Peyer's patch (tissue), 4 donors: ENCODE results near the gene IGF2R.

Experiments
- POLR2A ChIP-seq, 2 donors: fragments of 450-650 bp; IDR thresholded peaks; one replicate each; pipeline ENCODE4 v1.5.1; 2017; ENCODE audit warnings: antibody characterized with exemption in 2 of 2, mild to moderate bottlenecking in 2 of 2, moderate library complexity in 2 of 2
- TF ChIP-seq, protein P1 (sequence below), 6 experiments: fragments of 450-650 bp in 4 of 6; fragments of 200-600 bp in 2 of 6; sonication (generic) in 1 of 6; IDR thresholded peaks; one replicate each; pipeline ENCODE4 v1.5.1; 2017 to 2019; ENCODE audit warnings: antibody characterized with exemption in 6 of 6, mild to moderate bottlenecking in 3 of 6, moderate library complexity in 1 of 6

DNA sequence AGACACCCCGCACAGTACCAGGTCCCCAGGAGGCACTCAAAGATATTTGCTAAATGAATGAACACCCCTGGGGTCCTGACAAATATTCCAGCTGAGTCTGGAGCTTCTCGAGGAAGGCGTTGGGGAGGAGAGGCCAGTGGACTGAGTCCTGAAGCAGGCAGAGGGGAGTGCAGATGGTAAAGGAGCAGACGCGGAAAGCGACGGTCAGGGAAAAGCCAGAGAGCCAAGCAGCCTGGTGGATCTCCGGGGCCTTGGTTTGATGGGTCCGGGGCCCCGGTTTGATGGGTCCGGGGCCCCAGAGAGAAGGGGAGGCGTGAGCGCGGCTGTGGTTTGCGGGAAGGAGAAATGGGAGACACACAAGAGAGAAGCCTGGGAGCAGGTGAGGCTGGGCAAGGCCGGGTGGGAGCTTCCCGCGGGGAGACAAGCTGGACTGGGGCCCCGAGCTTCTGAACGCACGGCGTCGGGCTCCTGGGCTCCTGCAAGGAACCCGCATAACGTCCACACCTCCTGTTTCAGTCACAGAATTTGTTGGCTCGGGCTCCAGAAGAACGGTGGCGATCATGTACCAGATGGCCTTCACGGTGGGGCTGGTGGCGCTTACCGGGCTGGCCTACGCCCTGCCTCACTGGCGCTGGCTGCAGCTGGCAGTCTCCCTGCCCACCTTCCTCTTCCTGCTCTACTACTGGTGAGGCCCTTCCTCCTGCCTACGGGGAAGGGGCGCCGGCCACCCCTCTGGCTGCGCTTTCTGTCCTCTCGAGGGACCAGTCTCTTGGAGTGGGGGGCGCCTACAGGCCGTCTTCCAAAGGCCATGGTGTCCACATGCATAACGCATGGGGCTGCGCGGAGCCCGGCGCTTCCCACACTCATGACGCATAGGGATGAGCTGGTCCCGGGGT lies 164.8 kb downstream of the IGF2R start:
- no peak for TF ChIP-seq POLR2A (IDR thresholded peaks at IDR 0.05)
- TF ChIP-seq, protein P1, sequence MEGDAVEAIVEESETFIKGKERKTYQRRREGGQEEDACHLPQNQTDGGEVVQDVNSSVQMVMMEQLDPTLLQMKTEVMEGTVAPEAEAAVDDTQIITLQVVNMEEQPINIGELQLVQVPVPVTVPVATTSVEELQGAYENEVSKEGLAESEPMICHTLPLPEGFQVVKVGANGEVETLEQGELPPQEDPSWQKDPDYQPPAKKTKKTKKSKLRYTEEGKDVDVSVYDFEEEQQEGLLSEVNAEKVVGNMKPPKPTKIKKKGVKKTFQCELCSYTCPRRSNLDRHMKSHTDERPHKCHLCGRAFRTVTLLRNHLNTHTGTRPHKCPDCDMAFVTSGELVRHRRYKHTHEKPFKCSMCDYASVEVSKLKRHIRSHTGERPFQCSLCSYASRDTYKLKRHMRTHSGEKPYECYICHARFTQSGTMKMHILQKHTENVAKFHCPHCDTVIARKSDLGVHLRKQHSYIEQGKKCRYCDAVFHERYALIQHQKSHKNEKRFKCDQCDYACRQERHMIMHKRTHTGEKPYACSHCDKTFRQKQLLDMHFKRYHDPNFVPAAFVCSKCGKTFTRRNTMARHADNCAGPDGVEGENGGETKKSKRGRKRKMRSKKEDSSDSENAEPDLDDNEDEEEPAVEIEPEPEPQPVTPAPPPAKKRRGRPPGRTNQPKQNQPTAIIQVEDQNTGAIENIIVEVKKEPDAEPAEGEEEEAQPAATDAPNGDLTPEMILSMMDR (IDR thresholded peaks at IDR 0.05), result no peak
